Naive thymus-derived CD4-positive, alpha-beta T cell (primary cell): ENCODE data around the gene SS18. TPM values are rescaled to one million over a fixed set of nuclear protein-coding genes. Genes with fewer than 3 reads are reported as not detected.

ENCODE experiments used
- ATAC-seq: fragments of 150-1000 bp; cut with Tn5 transposase; 2 replicates; pipeline ENCODE4 v1.10.0; 2021; ENCODE audit warnings: mild to moderate bottlenecking, moderate library complexity
- CTCF ChIA-PET: fragments of 350-600 bp; sonication (Branson Sonifier 250); formaldehyde crosslinking; loops from one replicate; lab custom pipeline; 2021; ENCODE audit warnings: antibody characterized with exemption; lab: Charles Lee
- POLR2A ChIA-PET: fragments of 350-600 bp; sonication (Branson Sonifier 250); formaldehyde crosslinking; loops from one replicate; lab custom pipeline; 2021; ENCODE audit warnings: antibody characterized with exemption, inconsistent platforms; lab: Charles Lee
- DNase-seq, 9 donors: peaks; one replicate each; pipeline versions ENCODE4 v3.0.0 to v3.0.0-alpha.2; 2020 to 2022; ENCODE audit warnings: mixed read lengths in 1 of 9
- H3K27ac ChIP-seq: one replicate; pipeline ENCODE4 v1.7.0; 2013; ENCODE audit warnings: mild to moderate bottlenecking, low read depth, low read length, moderate library complexity
- H3K27me3 ChIP-seq, 2 donors: one replicate each; pipeline ENCODE4 v1.7.0; 2013; ENCODE audit warnings: low read length in 2 of 2, mild to moderate bottlenecking in 2 of 2, moderate library complexity in 2 of 2; ENCODE audit not compliant: control insufficient read depth in 2 of 2, insufficient read depth in 2 of 2
- H3K36me3 ChIP-seq, 3 experiments: 1 replicate in 2 of 3; 2 replicates in 1 of 3; pipeline ENCODE4 v1.7.0; 2013; ENCODE audit warnings: low read length in 3 of 3, mild to moderate bottlenecking in 3 of 3, moderate library complexity in 1 of 3; ENCODE audit not compliant: insufficient read depth in 3 of 3, control insufficient read depth in 2 of 3
- H3K4me1 ChIP-seq, 2 donors: one replicate each; pipeline ENCODE4 v1.7.0; 2013; ENCODE audit warnings: low read length in 2 of 2, mild to moderate bottlenecking in 2 of 2, moderate library complexity in 1 of 2; ENCODE audit not compliant: control insufficient read depth in 2 of 2, insufficient read depth in 2 of 2
- H3K4me3 ChIP-seq: 2 replicates; pipeline ENCODE4 v1.7.0; 2013; ENCODE audit warnings: mild to moderate bottlenecking, low read length
- H3K9me3 ChIP-seq, 3 experiments: 1 replicate in 2 of 3; 2 replicates in 1 of 3; pipeline ENCODE4 v1.7.0; 2013; ENCODE audit warnings: low read length in 3 of 3; ENCODE audit not compliant: control insufficient read depth in 2 of 3
- H3K27ac Mint-ChIP-seq, 9 donors: one replicate each; pipeline ENCODE4 v1.8.0; 2020 to 2022; ENCODE audit warnings: mixed read lengths in 9 of 9, mild to moderate bottlenecking in 8 of 9, moderate library complexity in 5 of 9, inconsistent platforms in 2 of 9
- H3K27me3 Mint-ChIP-seq, 5 donors: one replicate each; pipeline ENCODE4 v1.8.0; 2021 to 2022; ENCODE audit warnings: mixed read lengths in 5 of 5, mild to moderate bottlenecking in 1 of 5
- H3K36me3 Mint-ChIP-seq, 5 donors: one replicate each; pipeline ENCODE4 v1.8.0; 2020 to 2022; ENCODE audit warnings: mixed read lengths in 5 of 5, mild to moderate bottlenecking in 3 of 5, inconsistent platforms in 1 of 5
- H3K4me1 Mint-ChIP-seq, 7 donors: one replicate each; pipeline ENCODE4 v1.8.0; 2020 to 2022; ENCODE audit warnings: mixed read lengths in 7 of 7, mild to moderate bottlenecking in 3 of 7, inconsistent platforms in 1 of 7
- H3K4me3 Mint-ChIP-seq, 10 donors: one replicate each; pipeline ENCODE4 v1.8.0; 2020 to 2022; ENCODE audit warnings: mild to moderate bottlenecking in 10 of 10, mixed read lengths in 10 of 10, moderate library complexity in 6 of 10, inconsistent platforms in 2 of 10
- H3K9me3 Mint-ChIP-seq, 11 donors: one replicate each; pipeline ENCODE4 v1.8.0; 2020 to 2022; ENCODE audit warnings: mixed read lengths in 11 of 11, mild to moderate bottlenecking in 4 of 11, inconsistent platforms in 1 of 11, moderate library complexity in 1 of 11
- intact Hi-C, 2 donors: fragments of 100-400 bp; cut with micrococcal nuclease; formaldehyde crosslinking; loops; one replicate each; pipeline ENCODE4 v1.15.1; 2023
- polyA plus RNA-seq, 2 donors: library from polyadenylated mRNA; unstranded; fragments of 300-500 nt; fragmentation: Illumina TruSeq; gene quantifications; one replicate each; pipeline ENCODE4 v1.2.3, GENCODE V29; 2021
- total RNA-seq, 6 experiments: library from RNA in 5 of 6; stranded (reverse) in 5 of 6; gene quantifications; 1 replicate in 5 of 6; 2 replicates in 1 of 6; pipeline ENCODE4 v1.2.3 and lab custom pipeline; 2021 to 2026

Gene SS18
- total and polyA plus RNA-seq, 7 experiments from 2014 or later = 33.5 to 85.8 (median 53.6) TPM

- H3K36me3 ChIP-seq = no peaks in the 10 kb centered on the region
- Mint-ChIP-seq H3K9me3 (no peaks in the 10 kb centered on the region), H3K4me1 (no peaks in the 10 kb centered on the region), H3K27ac (no peak overlapping the region), H3K27me3 (peaks cover 0 to 6% (median 3%) of the 10 kb centered on the region in 5 donors), H3K4me3 (no peak overlapping the region), H3K36me3 (peaks cover 0 to 4% (median 0%) of the 10 kb centered on the region in 5 donors)
- ATAC-seq (no peak), DNase-seq (no peak)
- intact Hi-C loops = no loop called here
- POLR2A ChIA-PET = no interaction called here
- no peak overlapping the region for H3K27ac ChIP-seq
- no peaks in the 10 kb centered on the region for H3K9me3 ChIP-seq
- no peaks in the 10 kb centered on the region for H3K4me1 ChIP-seq
- no peaks in the 10 kb centered on the region for H3K27me3 ChIP-seq
- CTCF ChIA-PET = no interaction called here
- H3K4me3 ChIP-seq = no peak overlapping the region
Measured at GRCh38 chr18:25992566-25992965, 97.8 kb downstream of the SS18 start.

- H3K4me1 Mint-ChIP-seq = no peaks in the 10 kb centered on the region
- intact Hi-C loops = no loop called here
- no peaks in the 10 kb centered on the region for H3K9me3 Mint-ChIP-seq
- H3K36me3 Mint-ChIP-seq = peaks cover 0 to 6% (median 0%) of the 10 kb centered on the region in 5 donors
- Histone ChIP-seq H3K27ac (no peak overlapping the region), H3K9me3 (no peaks in the 10 kb centered on the region), H3K4me3 (no peak overlapping the region), H3K4me1 (no peaks in the 10 kb centered on the region), H3K36me3 (no peaks in the 10 kb centered on the region), H3K27me3 (no peaks in the 10 kb centered on the region)
- ChIA-PET POLR2A (no interaction called here), CTCF (no interaction called here)
- ATAC-seq (no peak), DNase-seq (no peak)
- peaks cover 3 to 17% (median 4%) of the 10 kb centered on the region in 5 donors for H3K27me3 Mint-ChIP-seq
- no peak overlapping the region for H3K27ac Mint-ChIP-seq
- H3K4me3 Mint-ChIP-seq = no peak overlapping the region
Measured at GRCh38 chr18:25990473-25990872, 99.9 kb downstream of the SS18 start.

GRCh38 chr18:25985707-25986394 lies 104.6 kb downstream of the SS18 start:
- H3K36me3 Mint-ChIP-seq = peaks cover 0 to 8% (median 0%) of the 10 kb centered on the region in 5 donors
- Histone ChIP-seq H3K4me3 (no peak overlapping the region), H3K36me3 (no peaks in the 10 kb centered on the region), H3K4me1 (no peaks in the 10 kb centered on the region), H3K27me3 (no peaks in the 10 kb centered on the region), H3K9me3 (no peaks in the 10 kb centered on the region), H3K27ac (no peak overlapping the region)
- H3K27ac Mint-ChIP-seq = no peak overlapping the region
- ChIA-PET POLR2A (no interaction called here), CTCF (no interaction called here)
- intact Hi-C loops = no loop called here
- no peak for ATAC-seq
- H3K4me1 Mint-ChIP-seq = no peaks in the 10 kb centered on the region
- peaks cover 0 to 3% (median 0%) of the 10 kb centered on the region in 11 donors for H3K9me3 Mint-ChIP-seq
- H3K4me3 Mint-ChIP-seq = no peak overlapping the region
- no peak for DNase-seq
- peaks cover 0 to 20% (median 5%) of the 10 kb centered on the region in 5 donors for H3K27me3 Mint-ChIP-seq

GRCh38 chr18:25983730-25984129 lies 106.7 kb downstream of the SS18 start:
- H3K27ac ChIP-seq = no peak overlapping the region
- no peak overlapping the region for H3K4me3 ChIP-seq
- no peaks in the 10 kb centered on the region for H3K4me1 ChIP-seq
- no peaks in the 10 kb centered on the region for H3K27me3 ChIP-seq
- intact Hi-C loops = no loop called here
- Mint-ChIP-seq H3K27me3 (peaks cover 0 to 20% (median 5%) of the 10 kb centered on the region in 5 donors), H3K4me1 (peaks cover 0 to 3% (median 0%) of the 10 kb centered on the region in 7 donors), H3K9me3 (peaks cover 0 to 3% (median 0%) of the 10 kb centered on the region in 11 donors), H3K27ac (no peak overlapping the region), H3K36me3 (peaks cover 0 to 8% (median 0%) of the 10 kb centered on the region in 5 donors), H3K4me3 (no peak overlapping the region)
- ATAC-seq = no peak
- H3K36me3 ChIP-seq = no peaks in the 10 kb centered on the region
- CTCF ChIA-PET = no interaction called here
- POLR2A ChIA-PET = no interaction called here
- no peak for DNase-seq
- no peaks in the 10 kb centered on the region for H3K9me3 ChIP-seq

- Histone ChIP-seq H3K27me3 (no peaks in the 10 kb centered on the region), H3K4me1 (no peaks in the 10 kb centered on the region), H3K27ac (no peak overlapping the region), H3K9me3 (no peaks in the 10 kb centered on the region), H3K4me3 (no peak overlapping the region), H3K36me3 (no peaks in the 10 kb centered on the region)
- intact Hi-C loops = no loop called here
- peaks cover 0 to 5% (median 0%) of the 10 kb centered on the region in 7 donors for H3K4me1 Mint-ChIP-seq
- POLR2A ChIA-PET = no interaction called here
- no peak overlapping the region for H3K27ac Mint-ChIP-seq
- peaks cover 0 to 17% (median 5%) of the 10 kb centered on the region in 5 donors for H3K27me3 Mint-ChIP-seq
- CTCF ChIA-PET = no interaction called here
- no peak for ATAC-seq
- peaks cover 0 to 7% (median 0%) of the 10 kb centered on the region in 5 donors for H3K36me3 Mint-ChIP-seq
- H3K9me3 Mint-ChIP-seq = peaks cover 0 to 3% (median 0%) of the 10 kb centered on the region in 11 donors
- no peak overlapping the region for H3K4me3 Mint-ChIP-seq
- no peak for DNase-seq
Measured at GRCh38 chr18:25982961-25983360, 107.5 kb downstream of the SS18 start.

GRCh38 chr18:25982153-25982552 lies 108.3 kb downstream of the SS18 start:
- no peak for DNase-seq
- no peaks in the 10 kb centered on the region for H3K9me3 ChIP-seq
- intact Hi-C loops = no loop called here
- ChIA-PET POLR2A (no interaction called here), CTCF (no interaction called here)
- no peak overlapping the region for H3K27ac ChIP-seq
- Mint-ChIP-seq H3K4me1 (peaks cover 0 to 10% (median 2%) of the 10 kb centered on the region in 7 donors), H3K9me3 (peaks cover 0 to 3% (median 0%) of the 10 kb centered on the region in 11 donors), H3K27ac (no peak overlapping the region), H3K36me3 (peaks cover 0 to 4% (median 0%) of the 10 kb centered on the region in 5 donors), H3K27me3 (peaks cover 0 to 14% (median 5%) of the 10 kb centered on the region in 5 donors), H3K4me3 (no peak overlapping the region)
- ATAC-seq = no peak
- H3K4me3 ChIP-seq = no peak overlapping the region
- no peaks in the 10 kb centered on the region for H3K4me1 ChIP-seq
- no peaks in the 10 kb centered on the region for H3K27me3 ChIP-seq
- no peaks in the 10 kb centered on the region for H3K36me3 ChIP-seq
